ENCODE measurements around the gene KIRREL3.
"Not testable (repeated sequence)": the region's sequence is repeated elsewhere in the genome, so short reads cannot be mapped to it uniquely, and the experiment has no call there.

GRCh38 chr11:126381960-126382359 is 618.6 kb downstream of the KIRREL3 start:
- TF ChIP-seq, protein P1, sequence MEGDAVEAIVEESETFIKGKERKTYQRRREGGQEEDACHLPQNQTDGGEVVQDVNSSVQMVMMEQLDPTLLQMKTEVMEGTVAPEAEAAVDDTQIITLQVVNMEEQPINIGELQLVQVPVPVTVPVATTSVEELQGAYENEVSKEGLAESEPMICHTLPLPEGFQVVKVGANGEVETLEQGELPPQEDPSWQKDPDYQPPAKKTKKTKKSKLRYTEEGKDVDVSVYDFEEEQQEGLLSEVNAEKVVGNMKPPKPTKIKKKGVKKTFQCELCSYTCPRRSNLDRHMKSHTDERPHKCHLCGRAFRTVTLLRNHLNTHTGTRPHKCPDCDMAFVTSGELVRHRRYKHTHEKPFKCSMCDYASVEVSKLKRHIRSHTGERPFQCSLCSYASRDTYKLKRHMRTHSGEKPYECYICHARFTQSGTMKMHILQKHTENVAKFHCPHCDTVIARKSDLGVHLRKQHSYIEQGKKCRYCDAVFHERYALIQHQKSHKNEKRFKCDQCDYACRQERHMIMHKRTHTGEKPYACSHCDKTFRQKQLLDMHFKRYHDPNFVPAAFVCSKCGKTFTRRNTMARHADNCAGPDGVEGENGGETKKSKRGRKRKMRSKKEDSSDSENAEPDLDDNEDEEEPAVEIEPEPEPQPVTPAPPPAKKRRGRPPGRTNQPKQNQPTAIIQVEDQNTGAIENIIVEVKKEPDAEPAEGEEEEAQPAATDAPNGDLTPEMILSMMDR (conservative IDR thresholded peaks at IDR 0.05): not testable (repeated sequence)
- TF ChIP-seq EZH2 (IDR thresholded peaks at IDR 0.05; ENCODE audit: low read depth): not testable (repeated sequence)
